Fibroblast of peridontal ligament (primary cell): Measurements from ENCODE around the gene ZFP57.

ENCODE experiments used
- DNase-seq: peaks from one replicate; pipeline ENCODE4 v3.0.0-alpha.2; 2010; ENCODE audit errors: extremely low read depth

The ZFP57 gene

GRCh38 chr6:29626948-29627754 is 53.8 kb downstream of the ZFP57 start:
- DNase-seq, result no peak

DNA sequence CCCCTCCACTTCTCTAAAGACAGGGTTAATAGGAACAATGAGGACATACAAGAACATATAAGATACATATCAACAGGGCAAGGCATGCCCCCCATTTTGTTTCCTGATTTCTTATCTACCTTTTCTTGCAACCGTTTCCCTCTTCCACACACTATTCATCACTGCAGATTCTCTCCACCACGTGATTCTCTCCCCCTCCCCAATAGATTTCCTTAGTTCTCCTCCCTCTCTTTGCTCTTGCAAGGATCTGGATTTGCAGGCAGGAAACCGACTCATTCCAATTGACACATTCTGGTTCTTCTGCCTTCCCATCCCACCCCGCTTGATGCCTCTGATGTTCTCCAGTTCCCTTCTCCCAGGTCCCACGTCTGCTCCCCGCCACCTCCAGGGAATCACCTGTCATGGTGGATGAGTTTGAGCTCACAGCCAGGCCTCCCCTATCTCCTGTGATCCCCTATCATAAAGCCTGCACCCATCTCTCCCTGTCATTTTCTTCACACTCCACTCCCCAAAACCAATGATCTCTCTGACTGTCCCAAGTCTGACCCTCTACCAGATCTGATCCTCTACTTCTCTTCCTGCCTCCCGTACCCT is 55.5 kb downstream of the ZFP57 start:
- DNase-seq, result no peak

DNA sequence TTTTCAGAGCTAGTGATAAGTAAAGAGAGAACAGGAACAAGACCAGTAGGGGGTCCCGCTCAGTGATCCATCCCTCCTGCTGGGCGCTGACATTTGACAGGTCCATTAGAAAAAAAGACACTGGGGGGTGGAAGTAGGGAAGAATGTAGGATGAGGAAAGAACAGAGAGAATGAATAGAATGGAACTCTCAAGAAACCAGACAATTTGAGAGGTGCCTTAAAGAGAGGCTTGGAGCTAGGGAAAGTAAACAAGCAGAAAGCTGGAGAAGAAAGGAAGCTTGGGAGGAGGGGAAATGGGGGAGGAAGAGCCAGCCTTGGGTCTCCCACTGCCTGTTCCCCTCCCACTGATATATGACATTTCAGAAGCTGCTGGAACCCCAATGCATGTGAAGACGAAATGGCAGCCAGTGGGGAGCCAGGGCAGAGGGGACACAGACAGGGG is 56.4 kb downstream of the ZFP57 start:
- DNase-seq, result no peak
